Chondrocyte (in vitro differentiated cells): ENCODE measurements around the gene TMEM132E. TPM values are rescaled to one million over a fixed set of nuclear protein-coding genes. Genes with fewer than 3 reads are reported as not detected.

ENCODE experiments used
- DNase-seq: peaks from one replicate; pipeline ENCODE4 v3.0.0; 2021; ENCODE audit warnings: mixed read lengths, low spot score
- H3K27ac Mint-ChIP-seq: one replicate; pipeline ENCODE4 v1.8.0; 2021; ENCODE audit warnings: mild to moderate bottlenecking, moderate library complexity, mixed read lengths; ENCODE audit not compliant: unreplicated experiment
- H3K27me3 Mint-ChIP-seq: 2 replicates; pipeline ENCODE4 v1.8.0; 2021; ENCODE audit warnings: low read depth, mixed read lengths
- H3K36me3 Mint-ChIP-seq: 2 replicates; pipeline ENCODE4 v1.8.0; 2021; ENCODE audit warnings: low read depth, mixed read lengths
- H3K4me1 Mint-ChIP-seq: 2 replicates; pipeline ENCODE4 v1.8.0; 2021; ENCODE audit warnings: low read depth, mild to moderate bottlenecking, mixed read lengths
- H3K4me3 Mint-ChIP-seq: one replicate; pipeline ENCODE4 v1.8.0; 2021; ENCODE audit warnings: mild to moderate bottlenecking, moderate library complexity, mixed read lengths; ENCODE audit not compliant: unreplicated experiment
- H3K9me3 Mint-ChIP-seq: 2 replicates; pipeline ENCODE4 v1.8.0; 2021; ENCODE audit warnings: low read depth, mixed read lengths
- CTCF ChIP-seq: fragments of 200-600 bp; sonication (generic); IDR thresholded peaks from 2 replicates; pipeline ENCODE4 v1.5.0; 2021; ENCODE audit warnings: antibody characterized with exemption, mild to moderate bottlenecking, moderate library complexity
- total RNA-seq: library from RNA; stranded (reverse); gene quantifications from 3 replicates; pipeline ENCODE4 v1.2.1, GENCODE V29; 2021

Gene TMEM132E
- total RNA-seq, 1 donor from 2014 or later = 0.20 TPM

GRCh38 chr17:34610506-34610905, 31.1 kb downstream of the TMEM132E start:
- Mint-ChIP-seq H3K27me3 (peaks cover 48% of the 10 kb centered on the region), H3K9me3 (no peaks in the 10 kb centered on the region), H3K4me3 (no peak overlapping the region), H3K36me3 (no peaks in the 10 kb centered on the region), H3K4me1 (no peaks in the 10 kb centered on the region), H3K27ac (no peak overlapping the region)
- TF ChIP-seq CTCF = no peak
- DNase-seq = no peak

DNA sequence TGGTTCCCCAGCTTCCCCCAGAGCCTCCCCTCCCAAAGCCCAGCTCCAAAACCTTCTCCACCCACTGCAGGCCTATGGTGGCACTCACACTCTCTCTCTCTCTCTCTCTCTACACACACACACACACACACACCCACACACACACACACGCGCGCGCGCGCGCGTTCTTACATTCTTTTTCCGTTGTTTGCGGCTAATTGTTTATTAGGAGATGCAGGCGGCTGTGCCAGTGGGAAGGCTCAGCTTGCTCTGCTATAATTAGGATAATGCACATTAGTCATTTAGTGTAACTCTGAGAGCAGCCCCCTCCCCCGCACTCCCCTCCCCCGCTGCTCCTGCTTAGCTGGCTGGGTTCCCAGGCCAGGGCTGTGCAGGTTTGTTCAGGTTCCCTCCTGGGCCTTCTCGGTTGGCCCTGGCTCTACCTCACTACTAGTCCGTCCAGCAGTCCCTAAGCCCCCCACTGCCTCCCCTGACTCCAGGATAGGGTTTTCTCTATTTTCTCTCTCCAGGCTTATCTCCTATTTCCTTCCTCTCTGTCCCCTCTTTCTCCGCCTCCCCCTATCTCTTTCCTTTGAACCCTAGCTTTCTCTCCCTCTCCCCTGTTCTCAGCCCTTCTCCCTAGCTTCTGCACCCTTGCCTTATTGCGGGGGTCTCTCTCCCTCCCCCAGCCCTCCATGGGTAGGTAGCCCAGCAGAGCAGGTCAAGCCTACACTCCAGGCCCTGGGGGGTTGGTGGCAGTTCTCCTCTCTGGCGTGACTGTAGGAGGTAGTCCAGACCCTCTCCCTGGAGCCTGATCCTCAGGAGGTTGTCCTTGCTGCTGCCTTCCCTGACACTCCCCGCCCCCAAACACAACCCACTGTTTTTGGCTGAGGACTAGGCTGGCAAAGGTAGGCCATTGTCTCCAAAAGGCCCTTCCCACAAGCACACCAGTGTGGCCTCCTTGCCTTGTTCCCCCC, 34.0 kb downstream of the TMEM132E start:
- H3K36me3 Mint-ChIP-seq = no peaks in the 10 kb centered on the region
- H3K27ac Mint-ChIP-seq = no peak overlapping the region
- peaks cover 40% of the 10 kb centered on the region for H3K27me3 Mint-ChIP-seq
- H3K4me3 Mint-ChIP-seq = no peak overlapping the region
- no peak for TF ChIP-seq CTCF
- H3K9me3 Mint-ChIP-seq = no peaks in the 10 kb centered on the region
- no peak for DNase-seq
- no peaks in the 10 kb centered on the region for H3K4me1 Mint-ChIP-seq

GRCh38 chr17:34614698-34615097, 35.3 kb downstream of the TMEM132E start:
- Mint-ChIP-seq H3K4me3 (no peak overlapping the region), H3K27me3 (peaks cover 28% of the 10 kb centered on the region), H3K36me3 (no peaks in the 10 kb centered on the region), H3K4me1 (no peaks in the 10 kb centered on the region), H3K9me3 (no peaks in the 10 kb centered on the region), H3K27ac (no peak overlapping the region)
- no peak for DNase-seq
- TF ChIP-seq CTCF = no peak

DNA sequence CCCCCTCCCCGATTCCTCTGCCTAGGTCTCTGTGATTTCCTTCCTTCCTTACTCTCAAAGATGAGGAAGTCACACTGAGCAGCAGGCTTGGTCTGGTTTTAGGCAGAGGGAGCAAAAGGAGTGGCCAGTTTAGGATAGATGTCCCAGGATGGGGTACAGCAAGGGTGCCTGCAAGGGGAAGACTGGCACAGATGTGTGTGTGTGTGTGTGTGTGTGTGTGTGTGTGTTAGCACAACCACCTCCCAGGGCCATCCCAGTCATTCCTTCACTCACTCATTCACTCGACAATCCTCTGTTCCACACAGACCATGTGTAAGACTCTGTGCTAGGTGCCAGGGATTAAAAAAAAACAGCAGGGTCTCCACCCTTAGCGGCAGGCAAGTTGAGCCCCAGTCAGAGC, 35.9 kb downstream of the TMEM132E start:
- Mint-ChIP-seq H3K27ac (no peak overlapping the region), H3K27me3 (peaks cover 22% of the 10 kb centered on the region), H3K36me3 (no peaks in the 10 kb centered on the region), H3K4me1 (no peaks in the 10 kb centered on the region), H3K4me3 (no peak overlapping the region), H3K9me3 (no peaks in the 10 kb centered on the region)
- no peak for DNase-seq
- TF ChIP-seq CTCF = no peak

GRCh38 chr17:34616148-34616547, 36.8 kb downstream of the TMEM132E start:
- no peak for DNase-seq
- no peak for TF ChIP-seq CTCF
- no peak overlapping the region for H3K27ac Mint-ChIP-seq
- H3K4me3 Mint-ChIP-seq = no peak overlapping the region
- no peaks in the 10 kb centered on the region for H3K36me3 Mint-ChIP-seq
- no peaks in the 10 kb centered on the region for H3K4me1 Mint-ChIP-seq
- no peaks in the 10 kb centered on the region for H3K9me3 Mint-ChIP-seq
- H3K27me3 Mint-ChIP-seq = peaks cover 14% of the 10 kb centered on the region
